Liver (tissue), 9 donors: ENCODE data around the gene LLGL1. TPM values are rescaled to one million over a fixed set of nuclear protein-coding genes. Genes with fewer than 3 reads are reported as not detected.

Experiments used
- DNase-seq: peaks from one replicate; pipeline ENCODE4 v3.0.0-alpha.2; 2017; ENCODE audit warnings: low spot score
- H3K27ac ChIP-seq, 2 donors: one replicate each; pipeline ENCODE4 v1.7.0; 2013; ENCODE audit warnings: inconsistent platforms in 2 of 2, low read length in 2 of 2, control low read depth in 1 of 2, low read depth in 1 of 2, mild to moderate bottlenecking in 1 of 2
- H3K27me3 ChIP-seq, 4 donors: one replicate each; pipeline versions ENCODE4 v1.6.1 to v1.7.0; 2013; ENCODE audit warnings: low read length in 3 of 4, inconsistent platforms in 1 of 4, mild to moderate bottlenecking in 1 of 4, moderate library complexity in 1 of 4; ENCODE audit not compliant: control insufficient read depth in 4 of 4, insufficient read depth in 4 of 4
- H3K36me3 ChIP-seq, 4 donors: one replicate each; pipeline versions ENCODE4 v1.6.1 to v1.7.0; 2013; ENCODE audit warnings: low read length in 3 of 4, mild to moderate bottlenecking in 3 of 4, low read depth in 1 of 4, moderate library complexity in 1 of 4; ENCODE audit not compliant: control insufficient read depth in 4 of 4, insufficient read depth in 3 of 4
- H3K4me1 ChIP-seq, 4 donors: one replicate each; pipeline versions ENCODE4 v1.6.1 to v1.7.0; 2013; ENCODE audit warnings: low read length in 3 of 4, mild to moderate bottlenecking in 3 of 4, moderate library complexity in 1 of 4; ENCODE audit not compliant: control insufficient read depth in 4 of 4, insufficient read depth in 4 of 4
- H3K4me3 ChIP-seq, 3 donors: one replicate each; pipeline versions ENCODE4 v1.6.1 to v1.7.0; 2013; ENCODE audit warnings: low read length in 3 of 3, control low read depth in 1 of 3, low read depth in 1 of 3, mild to moderate bottlenecking in 1 of 3
- H3K9ac ChIP-seq, 2 donors: one replicate each; pipeline ENCODE4 v1.7.0; 2013; ENCODE audit warnings: low read length in 2 of 2, mild to moderate bottlenecking in 2 of 2, moderate library complexity in 2 of 2, control low read depth in 1 of 2, low read depth in 1 of 2
- H3K9me3 ChIP-seq, 4 donors: one replicate each; pipeline versions ENCODE4 v1.6.1 to v1.7.0; 2013; ENCODE audit warnings: low read length in 3 of 4; ENCODE audit not compliant: control insufficient read depth in 4 of 4
- EGR1 ChIP-seq, 2 donors: IDR thresholded peaks; 2 replicates each; pipeline ENCODE4 v1.6.1; 2016 to 2018; ENCODE audit warnings: antibody characterized with exemption in 2 of 2, low read depth in 2 of 2
- FOXA1 ChIP-seq: IDR thresholded peaks from 2 replicates; pipeline ENCODE4 v1.6.1; 2016; ENCODE audit warnings: antibody characterized with exemption
- FOXA2 ChIP-seq: IDR thresholded peaks from 2 replicates; pipeline ENCODE4 v1.6.1; 2016; ENCODE audit warnings: antibody characterized with exemption
- GABPA ChIP-seq, 2 donors: IDR thresholded peaks in 1 of 2; conservative IDR thresholded peaks in 1 of 2; 2 replicates each; pipeline ENCODE4 v1.6.1; 2016; ENCODE audit warnings: antibody characterized with exemption in 2 of 2, mild to moderate bottlenecking in 1 of 2, moderate library complexity in 1 of 2
- HNF4A ChIP-seq, 2 donors: conservative IDR thresholded peaks; 2 replicates each; pipeline ENCODE4 v1.6.1; 2016; ENCODE audit warnings: antibody characterized with exemption in 2 of 2, mild to moderate bottlenecking in 2 of 2
- HNF4G ChIP-seq: IDR thresholded peaks from 2 replicates; pipeline ENCODE4 v1.6.1; 2016; ENCODE audit warnings: antibody characterized with exemption
- JUND ChIP-seq, 2 donors: IDR thresholded peaks; 2 replicates each; pipeline ENCODE4 v1.6.1; 2016; ENCODE audit warnings: antibody characterized with exemption in 2 of 2
- RAD21 ChIP-seq, 2 donors: IDR thresholded peaks; 2 replicates each; pipeline ENCODE4 v1.6.1; 2016; ENCODE audit warnings: antibody characterized with exemption in 2 of 2, mild to moderate bottlenecking in 2 of 2
- REST ChIP-seq: IDR thresholded peaks from 2 replicates; pipeline ENCODE4 v1.6.1; 2016; ENCODE audit warnings: antibody characterized with exemption, mild to moderate bottlenecking
- SP1 ChIP-seq: IDR thresholded peaks from 2 replicates; pipeline ENCODE4 v1.6.1; 2018; ENCODE audit warnings: antibody characterized with exemption, mild to moderate bottlenecking
- TAF1 ChIP-seq: conservative IDR thresholded peaks from 2 replicates; pipeline ENCODE4 v1.6.1; 2016; ENCODE audit warnings: antibody characterized with exemption, mild to moderate bottlenecking
- YY1 ChIP-seq: IDR thresholded peaks from 2 replicates; pipeline ENCODE4 v1.6.1; 2016; ENCODE audit warnings: antibody characterized with exemption, mild to moderate bottlenecking
- ZBTB33 ChIP-seq: IDR thresholded peaks from 2 replicates; pipeline ENCODE4 v1.6.1; 2016; ENCODE audit warnings: antibody characterized with exemption
- WGBS: extraction: QIAGEN DNeasy Blood & Tissue Kit; methylation state at CpG from one replicate; pipeline ENCODE4 v1.1.7; 2013; 5-methylcytosine and 5-hydroxymethylcytosine counted together
- polyA plus RNA-seq, 2 donors: library from polyadenylated mRNA; stranded (reverse) in 1 of 2; unstranded in 1 of 2; fragments of 200-250 nt in 1 of 2; fragments of >200 nt in 1 of 2; fragmentation: Nextera tagmentation in 1 of 2; extraction: Ambion mirVana in 1 of 2; gene quantifications; one replicate each; pipeline versions ENCODE4 v1.2.1 to v1.2.3, GENCODE V29; 2013 to 2015
- total RNA-seq, 2 donors: library from RNA; depleted of rRNA; stranded (reverse); fragments of >200 nt; gene quantifications; one replicate each; pipeline ENCODE4 v1.2.3, GENCODE V29; 2014
- donor health status: healthy.
- donor health status: healthy.
- donor health status: healthy.
- donor health status: healthy.
- donor health status: healthy.

Gene LLGL1
- total and polyA plus RNA-seq, 4 donors, result 0.39 to 12.0 (median 2.8) TPM

- no peak overlapping the region for H3K9ac ChIP-seq
- no peaks in the 10 kb centered on the region for H3K9me3 ChIP-seq
- H3K27me3 ChIP-seq, result no peaks in the 10 kb centered on the region
- TF ChIP-seq GABPA (IDR thresholded peaks at IDR 0.05 in 1 of 2, conservative IDR thresholded peaks at IDR 0.05 in 1 of 2) (no peak), REST (no peak), HNF4G (no peak), ZBTB33 (no peak), JUND (IDR thresholded peaks at IDR 0.05) (no peak)
- peaks cover 15 to 37% (median 24%) of the 10 kb centered on the region in 4 donors for H3K36me3 ChIP-seq
- peaks cover 0 to 4% (median 1%) of the 10 kb centered on the region in 4 donors for H3K4me1 ChIP-seq
- no peak for DNase-seq
- H3K27ac ChIP-seq, result no peak overlapping the region
- WGBS, result 84% methylated on average over 21 of the region's 21 CpGs
- no peak overlapping the region for H3K4me3 ChIP-seq
Observed at GRCh38 chr17:18245038-18245776, 19.8 kb downstream of the LLGL1 start.

GRCh38 chr17:18246109-18246725 is 20.8 kb downstream of the LLGL1 start:
- WGBS, result 92% methylated on average over 24 of the region's 24 CpGs
- peaks cover 0 to 4% (median 1%) of the 10 kb centered on the region in 4 donors for H3K4me1 ChIP-seq
- no peak overlapping the region for H3K4me3 ChIP-seq
- no peak overlapping the region for H3K27ac ChIP-seq
- H3K27me3 ChIP-seq, result no peaks in the 10 kb centered on the region
- no peak for TF ChIP-seq FOXA1
- TF ChIP-seq FOXA2, result no peak
- no peak for TF ChIP-seq EGR1 (IDR thresholded peaks at IDR 0.05; ENCODE audit: low read depth in 2 of 2)
- TF ChIP-seq SP1, result no peak
- TF ChIP-seq GABPA (IDR thresholded peaks at IDR 0.05 in 1 of 2, conservative IDR thresholded peaks at IDR 0.05 in 1 of 2), result no peak
- TF ChIP-seq ZBTB33, result no peak
- TF ChIP-seq TAF1, result no peak
- no peak for TF ChIP-seq HNF4A (conservative IDR thresholded peaks at IDR 0.05)
- no peak for TF ChIP-seq JUND (IDR thresholded peaks at IDR 0.05)
- no peak for TF ChIP-seq YY1
- TF ChIP-seq RAD21 (IDR thresholded peaks at IDR 0.05), result no peak
- no peak for TF ChIP-seq REST
- H3K9ac ChIP-seq, result no peak overlapping the region
- DNase-seq, result no peak
- H3K36me3 ChIP-seq, result peaks cover 18 to 47% (median 30%) of the 10 kb centered on the region in 4 donors
- no peaks in the 10 kb centered on the region for H3K9me3 ChIP-seq
